GM15510 (cell line): ENCODE results near the gene CENPS.

Experiments
- POLR2A ChIP-seq: IDR thresholded peaks from 3 replicates; pipeline ENCODE4 v1.6.1; 2011; ENCODE audit warnings: borderline replicate concordance; ENCODE audit not compliant: insufficient read length; ENCODE audit errors: extremely low read depth

CENPS gene

GRCh38 chr1:10444248-10444647 lies 14.0 kb downstream of the CENPS start:
- no peak for TF ChIP-seq POLR2A

GRCh38 chr1:10444795-10445397 lies 14.7 kb downstream of the CENPS start:
- TF ChIP-seq POLR2A: no peak

GRCh38 chr1:10446790-10447422 lies 16.7 kb downstream of the CENPS start:
- no peak for TF ChIP-seq POLR2A

GRCh38 chr1:10449751-10450150 lies 19.5 kb downstream of the CENPS start, which contains the start of gene CORT:
CORT (plus strand) TSS chr1:10450031; CDS start chr1:10450224, 193 bp downstream.
- TF ChIP-seq POLR2A: no peak

GRCh38 chr1:10450156-10450814 lies 20.1 kb downstream of the CENPS start:
- no peak for TF ChIP-seq POLR2A

GRCh38 chr1:10450836-10451235 lies 20.6 kb downstream of the CENPS start:
- TF ChIP-seq POLR2A: no peak

- TF ChIP-seq POLR2A: no peak
These were observed 21.1 kb downstream of the CENPS start for GRCh38 chr1:10451287-10451686.

- TF ChIP-seq POLR2A: no peak
These were observed 25.8 kb downstream of the CENPS start for GRCh38 chr1:10456048-10456447.

- no peak for TF ChIP-seq POLR2A
These were observed 26.4 kb downstream of the CENPS start for GRCh38 chr1:10456661-10457060.

GRCh38 chr1:10457875-10458274 lies 27.6 kb downstream of the CENPS start:
- TF ChIP-seq POLR2A: no peak

- no peak for TF ChIP-seq POLR2A
These were observed 29.0 kb downstream of the CENPS start for GRCh38 chr1:10459184-10459583.

GRCh38 chr1:10467078-10467477 lies 36.8 kb downstream of the CENPS start:
- no peak for TF ChIP-seq POLR2A

- no peak for TF ChIP-seq POLR2A
These were observed 39.8 kb downstream of the CENPS start for GRCh38 chr1:10470043-10470442.

- TF ChIP-seq POLR2A: no peak
These were observed 41.4 kb downstream of the CENPS start for GRCh38 chr1:10471411-10472219.
